ENCODE results near the gene PACS1.
"Not testable (repeated sequence)": the region's sequence is repeated elsewhere in the genome, so short reads cannot be mapped to it uniquely, and the experiment has no call there.

Gene PACS1

GRCh38 chr11:66069715-66070603, at the start of gene PACS1:
Gene PACS1 (plus strand): TSS chr11:66070272. CDS start chr11:66070487, 215 bp downstream.
- peak; percentile 45 for FAIRE-seq
- peak; percentile 84 for DNase-seq (ENCODE audit: insufficient read length, low spot score)

GRCh38 chr11:66020618-66021357, 49.3 kb upstream of the PACS1 start:
- DNase-seq (ENCODE audit: insufficient read length, low spot score): no peak
- FAIRE-seq: no peak

- DNase-seq (ENCODE audit: insufficient read length, low spot score) (peak; percentile 89), FAIRE-seq (peak; percentile 85)
Measured at GRCh38 chr11:66022401-66023185, 47.5 kb upstream of the PACS1 start.

GRCh38 chr11:66023186-66023440, 47.0 kb upstream of the PACS1 start:
- not testable (repeated sequence) for FAIRE-seq; DNase-seq (ENCODE audit: insufficient read length, low spot score)

- no peak for FAIRE-seq
- DNase-seq (ENCODE audit: insufficient read length, low spot score): no peak
Measured at GRCh38 chr11:66026017-66026529, 44.0 kb upstream of the PACS1 start, which contains the start of gene CATSPER1. Gene CATSPER1 (minus strand): TSS chr11:66026479. CDS start chr11:66026379, 100 bp downstream.

GRCh38 chr11:66032957-66033735, 36.9 kb upstream of the PACS1 start:
- FAIRE-seq: no peak
- DNase-seq (ENCODE audit: insufficient read length, low spot score): no peak

GRCh38 chr11:66035653-66036333, 34.3 kb upstream of the PACS1 start:
- FAIRE-seq (no peak), DNase-seq (ENCODE audit: insufficient read length, low spot score) (no peak)

- no peak for FAIRE-seq
- no peak for DNase-seq (ENCODE audit: insufficient read length, low spot score)
Measured at GRCh38 chr11:66036334-66036710, 33.8 kb upstream of the PACS1 start.

- no peak for FAIRE-seq
- no peak for DNase-seq (ENCODE audit: insufficient read length, low spot score)
Measured at GRCh38 chr11:66037327-66037726, 32.7 kb upstream of the PACS1 start.

GRCh38 chr11:66039765-66040164, 30.3 kb upstream of the PACS1 start:
- DNase-seq (ENCODE audit: insufficient read length, low spot score) (no peak), FAIRE-seq (no peak)

- DNase-seq (ENCODE audit: insufficient read length, low spot score) (no peak), FAIRE-seq (no peak)
Measured at GRCh38 chr11:66042227-66042995, 27.7 kb upstream of the PACS1 start.

GRCh38 chr11:66042996-66043906, 26.8 kb upstream of the PACS1 start:
- DNase-seq (ENCODE audit: insufficient read length, low spot score) (no peak), FAIRE-seq (no peak)

- FAIRE-seq: peak; percentile 64
- DNase-seq (ENCODE audit: insufficient read length, low spot score): no peak
Measured at GRCh38 chr11:66044757-66045156, 25.3 kb upstream of the PACS1 start.

- DNase-seq (ENCODE audit: insufficient read length, low spot score) (peak; percentile 92), FAIRE-seq (peak; percentile 89)
Measured at GRCh38 chr11:66045177-66045639, 24.9 kb upstream of the PACS1 start.

- FAIRE-seq: no peak
- no peak for DNase-seq (ENCODE audit: insufficient read length, low spot score)
Measured at GRCh38 chr11:66046901-66047300, 23.2 kb upstream of the PACS1 start.

GRCh38 chr11:66047541-66048365, 22.3 kb upstream of the PACS1 start:
- no peak for FAIRE-seq
- no peak for DNase-seq (ENCODE audit: insufficient read length, low spot score)

All from GM19239 (cell line).